Measurements from ENCODE around the gene ANKMY2. TPM values are rescaled to one million over a fixed set of nuclear protein-coding genes. Genes with fewer than 3 reads are reported as not detected.
"Not testable (repeated sequence)": the region's sequence is repeated elsewhere in the genome, so short reads cannot be mapped to it uniquely, and the experiment has no call there.

ANKMY2 gene
- 10 to 100 TPM; 30.3 to 41.5 (median 36.8) TPM for polyA plus RNA-seq (ENCODE audit: insufficient read depth in 1 of 5, insufficient read length in 5 of 5, low replicate concordance in 1 of 5)
- long read RNA-seq, donor 1, transcript ANKMY2-201 (10 exons, 2,555 nt), result major isoform, 11 of 11 reads
- long read RNA-seq, donor 1, partial matches to known transcripts, result 0 of 11 reads
- long read RNA-seq, donor 1, other reads (novel, unspliced or antisense), result 0 of 11 reads
- long read RNA-seq, donor 2, transcript ANKMY2-201 (10 exons, 2,555 nt), result major isoform, 15 of 15 reads
- long read RNA-seq, donor 2, partial matches to known transcripts, result 0 of 15 reads
- long read RNA-seq, donor 2, other reads (novel, unspliced or antisense), result 0 of 15 reads
- long read RNA-seq, donor 3, partial matches to known transcripts, result 0 of 4 reads
- long read RNA-seq, donor 3, other reads (novel, unspliced or antisense), result 0 of 4 reads
- long read RNA-seq, donor 4, transcript ANKMY2-201 (10 exons, 2,555 nt), result major isoform, 9 of 22 reads
- long read RNA-seq, donor 4, partial matches to known transcripts, result 13 of 22 reads
- long read RNA-seq, donor 4, other reads (novel, unspliced or antisense), result 0 of 22 reads
- long read RNA-seq, donor 5, transcript ANKMY2-201 (10 exons, 2,555 nt), result major isoform, 12 of 13 reads
- long read RNA-seq, donor 5, partial matches to known transcripts, result 0 of 13 reads
- long read RNA-seq, donor 5, other reads (novel, unspliced or antisense), result 0 of 13 reads
- long read RNA-seq, donor 6, transcript ANKMY2-201 (10 exons, 2,555 nt), result major isoform, 8 of 8 reads
- long read RNA-seq, donor 6, partial matches to known transcripts, result 0 of 8 reads
- long read RNA-seq, donor 6, other reads (novel, unspliced or antisense), result 0 of 8 reads
- long read RNA-seq, donor 7, partial matches to known transcripts, result 0 of 4 reads
- long read RNA-seq, donor 7, other reads (novel, unspliced or antisense), result 0 of 4 reads
- long read RNA-seq, donor 8, partial matches to known transcripts, result 0 of 2 reads
- long read RNA-seq, donor 8, other reads (novel, unspliced or antisense), result 0 of 2 reads

DNA sequence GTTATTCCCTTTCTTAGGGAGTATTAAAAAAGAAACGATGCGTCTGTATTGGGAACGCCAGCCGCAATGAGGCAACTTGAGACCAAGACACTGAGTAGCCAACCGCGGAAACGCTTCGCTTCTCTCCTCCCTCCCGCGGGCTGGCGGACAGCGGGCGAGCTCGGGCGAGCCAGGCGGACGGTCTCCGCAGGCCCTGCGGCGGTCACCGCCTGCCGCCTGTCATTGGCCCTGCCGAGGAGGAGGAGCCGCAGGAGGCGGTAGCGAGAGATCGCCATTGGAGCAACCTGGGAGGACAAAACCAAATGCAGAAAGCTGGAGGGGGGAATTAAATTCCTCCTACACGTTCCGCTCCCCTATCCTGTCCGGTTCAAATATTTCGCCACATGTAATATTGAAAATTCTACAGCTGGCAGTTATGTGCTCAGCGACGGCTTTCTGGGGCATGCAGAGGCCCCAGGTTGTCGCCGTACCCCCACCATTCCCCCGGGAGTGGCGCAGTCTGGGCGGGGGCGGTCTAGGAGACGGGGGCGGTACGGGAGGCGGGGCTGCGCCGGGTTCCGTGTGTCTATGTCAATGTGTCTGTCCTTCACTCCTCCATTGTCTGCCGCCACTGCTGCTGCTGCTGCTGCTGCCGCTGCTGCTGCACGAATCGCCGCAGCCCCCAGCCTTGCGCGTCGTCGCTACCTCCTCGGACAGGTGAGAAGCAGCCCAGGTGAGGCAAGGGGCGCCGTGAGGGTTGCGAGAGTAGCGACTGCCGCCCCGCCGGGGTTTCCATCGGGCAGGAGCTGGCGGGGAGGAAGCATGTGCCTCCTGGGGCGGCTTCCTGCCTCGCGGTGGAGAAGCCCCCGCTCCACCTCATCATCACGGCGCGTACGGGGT is at the start of gene ANKMY2, which contains the start of gene BZW2:
Gene ANKMY2, minus strand, starts transcription at position 162 of the 879 bp plus-strand sequence. CDS start 181 bp downstream, outside the sequence.
Gene BZW2, plus strand, starts transcription at position 589 of the 879 bp plus-strand sequence. CDS start 19,263 bp downstream, outside the sequence.
- DNase-seq, result peak; percentile 94 to 95

DNA sequence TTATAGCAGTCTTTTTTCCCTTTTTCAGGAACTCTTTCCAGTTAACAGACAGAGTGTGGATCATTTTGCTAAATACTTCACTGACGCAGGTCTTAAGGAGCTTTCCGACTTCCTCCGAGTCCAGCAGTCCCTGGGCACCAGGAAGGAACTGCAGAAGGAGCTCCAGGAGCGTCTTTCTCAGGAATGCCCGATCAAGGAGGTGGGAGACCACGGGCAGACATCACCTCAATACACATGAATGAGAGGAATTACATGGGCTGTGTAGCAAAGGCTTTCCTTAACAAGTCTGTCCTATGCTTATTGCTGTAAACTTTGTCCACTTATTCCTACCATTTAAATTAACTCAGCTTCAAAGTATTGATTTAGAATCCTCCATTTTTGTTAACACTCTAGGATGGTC is 49.3 kb upstream of the ANKMY2 start:
- DNase-seq, result no peak

DNA sequence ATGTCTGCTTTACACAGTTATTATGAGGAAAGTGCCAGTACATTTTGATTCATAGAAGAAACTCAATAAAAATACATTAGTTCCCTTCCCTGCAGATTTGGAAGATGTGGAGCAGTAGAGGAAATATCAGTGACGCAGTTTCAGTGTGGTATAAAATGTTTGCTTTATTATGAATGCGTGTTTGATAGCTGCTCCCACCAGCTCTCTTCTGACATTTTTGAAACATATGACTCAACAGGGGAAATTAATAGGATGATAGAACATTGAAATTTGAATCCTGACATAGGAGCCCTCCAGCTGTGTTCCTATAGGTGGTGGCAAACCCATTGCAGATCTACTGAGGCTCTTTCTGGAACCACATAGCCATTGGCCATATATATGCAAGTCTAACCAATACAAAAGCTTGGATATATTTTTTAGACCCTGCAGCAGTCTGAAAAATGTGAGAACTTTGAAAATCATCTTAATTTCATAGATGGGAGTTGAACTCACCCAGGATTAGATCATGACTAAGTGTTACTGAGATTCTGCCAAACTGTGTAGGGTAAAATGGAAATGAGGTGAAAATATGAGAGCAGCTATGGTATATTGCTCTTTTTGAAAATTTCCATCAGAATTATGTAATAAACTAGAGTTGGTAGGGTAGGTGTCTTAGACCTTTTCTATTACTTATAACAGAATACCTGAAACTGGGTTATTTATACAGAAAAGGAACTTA is 48.2 kb upstream of the ANKMY2 start:
- DNase-seq, result no peak

DNA sequence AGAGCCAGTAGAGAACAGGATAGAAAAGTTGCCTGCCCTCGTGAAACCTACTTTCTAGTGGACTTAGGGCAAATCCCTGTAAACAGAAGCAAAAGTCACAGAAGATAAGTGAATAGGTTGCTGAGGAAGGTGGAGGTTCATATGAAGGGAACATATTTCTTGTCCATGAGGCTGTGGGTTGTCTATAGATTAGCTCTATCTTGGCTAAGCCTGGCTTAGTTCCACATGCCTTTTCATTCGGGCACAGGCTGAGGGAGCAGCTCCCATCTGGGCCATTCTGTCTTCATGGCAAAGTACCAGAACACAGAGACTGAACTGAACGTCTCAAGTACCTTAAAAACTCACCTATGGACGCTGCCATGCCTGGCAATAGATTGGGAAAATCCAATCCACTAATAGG is 45.7 kb upstream of the ANKMY2 start:
- no peak for DNase-seq

DNA sequence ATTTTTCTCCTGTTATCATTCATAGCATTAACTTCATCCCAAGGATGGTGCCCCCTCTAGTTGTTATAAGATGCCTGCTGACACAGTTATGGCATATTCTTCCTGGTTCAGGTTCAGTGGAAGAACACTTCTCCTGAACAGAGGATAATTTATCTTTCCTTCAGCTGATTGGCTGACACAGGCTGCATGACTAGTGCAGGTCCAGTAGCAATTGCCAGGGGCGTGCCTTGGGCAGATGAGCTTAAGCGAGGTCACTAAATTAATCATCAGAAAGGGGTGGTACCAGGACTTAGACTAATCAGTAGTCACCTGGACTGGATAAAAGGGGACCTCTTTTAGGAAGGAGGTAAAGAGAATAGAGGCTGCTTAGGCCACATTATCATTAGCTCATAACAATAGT is 42.7 kb upstream of the ANKMY2 start:
- DNase-seq, result no peak

DNA sequence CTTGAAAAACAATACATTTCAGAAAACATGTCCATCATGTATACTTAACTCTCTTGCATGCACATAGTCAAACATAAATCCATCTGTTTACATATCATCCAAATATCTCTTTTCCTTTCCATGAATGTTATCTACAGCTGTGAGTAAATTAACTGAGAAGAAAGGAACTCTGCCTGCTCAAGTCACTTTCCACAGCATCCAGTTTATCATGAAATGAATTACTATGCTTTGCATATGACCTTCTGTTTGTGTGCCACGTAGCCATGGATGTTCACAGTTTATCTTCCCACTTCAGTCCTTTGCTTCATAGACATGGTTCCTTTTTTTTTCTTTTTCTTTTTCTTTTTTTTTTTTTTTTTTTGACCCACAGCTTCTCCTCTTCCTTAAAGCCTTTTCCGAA is 40.0 kb upstream of the ANKMY2 start:
- peak; percentile 78 to 84 for DNase-seq

DNA sequence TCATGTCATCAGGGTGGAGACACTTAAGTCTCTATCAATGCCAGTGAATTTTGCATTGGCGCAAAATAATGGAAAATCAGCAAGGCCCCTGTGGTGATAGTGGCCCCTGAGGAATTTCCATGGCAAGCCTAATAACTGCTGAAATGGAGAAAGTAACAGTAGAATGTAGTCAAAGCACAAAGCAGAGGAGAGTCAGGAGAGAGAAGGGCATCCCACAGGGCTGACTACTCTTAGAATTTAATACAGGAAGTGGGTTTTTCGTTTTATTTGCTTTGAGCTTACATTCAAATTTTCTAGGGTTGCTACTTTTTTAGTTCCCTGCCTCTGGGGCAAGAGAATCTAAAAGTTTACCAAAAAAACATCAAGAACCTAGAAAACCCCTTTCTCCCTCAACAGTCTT is 39.4 kb upstream of the ANKMY2 start:
- no peak for DNase-seq

DNA sequence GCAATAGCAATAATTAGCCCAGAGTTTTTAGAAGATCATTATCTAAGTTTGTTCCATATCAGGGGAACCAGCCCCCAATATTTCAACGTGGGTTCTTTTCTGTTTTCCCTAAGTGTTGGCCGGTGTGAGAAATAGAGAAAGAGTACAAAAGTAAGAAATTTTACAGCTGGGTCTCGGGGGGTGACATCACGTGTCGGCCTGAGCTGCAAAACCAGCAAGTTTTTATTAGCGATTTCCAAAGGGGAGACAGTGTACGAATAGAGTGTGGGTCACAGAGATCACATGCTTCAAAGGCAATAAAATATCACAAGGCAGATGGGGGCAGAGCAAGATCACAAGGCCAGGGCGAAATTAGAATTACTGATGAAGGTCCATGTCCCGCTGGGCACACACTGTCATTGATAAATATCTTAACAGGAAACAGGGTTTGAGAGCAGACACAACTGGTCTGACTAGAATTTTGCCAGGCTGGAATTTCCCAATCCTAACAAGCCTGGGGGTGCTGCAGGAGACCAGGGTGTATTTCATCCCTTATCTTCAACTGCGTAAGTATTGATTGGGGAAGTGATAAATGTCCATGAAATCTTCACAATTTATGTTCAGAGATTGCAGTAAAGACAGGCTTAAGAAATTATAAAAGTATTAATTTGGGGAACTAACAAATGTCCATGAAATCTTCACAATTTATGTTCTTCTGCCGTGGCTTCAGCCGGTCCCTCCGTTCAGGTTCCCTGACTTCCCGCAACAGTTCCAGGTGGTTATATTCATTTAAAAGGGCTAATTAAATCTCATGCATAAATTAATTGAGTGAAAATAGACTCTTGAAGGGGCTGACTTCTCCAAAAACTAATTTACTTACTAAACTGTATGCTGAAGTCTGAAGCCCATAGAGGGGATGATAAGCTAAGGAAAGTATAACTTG is 33.4 kb upstream of the ANKMY2 start:
- DNase-seq, result not testable (repeated sequence)

DNA sequence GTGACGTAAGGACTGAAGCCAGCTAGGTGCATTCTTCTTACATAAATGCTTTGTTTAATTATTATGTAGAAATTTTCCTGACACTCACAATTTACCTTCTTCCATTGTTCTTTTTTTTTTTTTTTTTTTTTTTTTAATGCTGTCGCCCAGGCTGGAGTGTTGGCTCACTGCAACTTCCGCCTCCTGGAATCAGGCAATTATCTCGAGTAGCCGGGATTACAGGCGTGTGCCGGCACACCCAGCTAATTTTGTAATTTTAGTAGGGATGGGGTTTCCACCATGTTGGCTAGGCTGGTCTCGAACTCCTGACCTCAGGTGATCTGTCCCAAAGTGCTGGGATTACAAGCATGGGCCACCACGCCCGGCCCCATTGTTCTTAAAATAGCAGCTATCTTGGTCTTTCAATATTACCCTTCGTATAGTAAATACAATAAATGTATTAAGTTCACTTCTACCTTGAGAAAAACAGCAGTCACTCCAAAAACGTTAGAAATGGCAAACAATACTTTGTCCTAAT is 32.5 kb upstream of the ANKMY2 start:
- DNase-seq, result no peak

DNA sequence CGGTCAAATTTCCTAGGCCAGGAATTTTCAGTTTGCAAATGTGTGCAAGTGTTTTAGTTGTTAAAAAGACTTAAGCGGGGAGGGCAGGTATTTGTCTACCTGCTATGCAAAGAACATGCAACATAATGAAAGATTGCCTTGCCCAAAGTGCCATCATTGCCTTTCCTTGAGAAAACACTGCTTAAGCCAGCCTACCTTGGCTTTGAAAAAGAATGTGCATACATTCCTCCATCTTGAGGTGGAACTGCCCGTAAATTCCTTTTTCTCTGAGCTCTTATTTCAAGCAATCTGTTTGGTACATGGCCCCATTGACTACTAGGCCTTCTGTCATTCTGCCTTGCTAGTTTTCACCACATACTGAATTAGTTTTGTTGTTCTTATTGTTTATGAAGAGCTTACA is 29.7 kb upstream of the ANKMY2 start:
- no peak for DNase-seq

DNA sequence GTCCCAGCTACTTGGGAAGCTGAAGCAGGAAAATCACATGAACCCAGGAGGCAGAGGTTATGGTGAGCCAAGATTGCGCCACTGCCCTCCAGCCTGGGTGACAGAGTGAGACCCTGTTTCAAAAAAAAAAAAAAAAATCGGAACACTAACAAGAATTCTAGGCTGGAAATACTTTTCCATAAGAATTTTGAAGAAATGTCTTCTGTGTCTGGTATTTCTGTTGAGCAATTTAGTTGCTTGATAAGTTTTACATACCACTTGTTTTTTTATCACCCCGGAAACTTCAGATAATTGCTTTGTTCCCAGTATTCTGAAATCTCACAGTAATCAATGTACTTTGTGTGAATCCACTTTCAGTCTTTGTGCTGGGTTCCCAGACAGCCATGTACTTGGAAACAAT is 26.3 kb upstream of the ANKMY2 start:
- no peak for DNase-seq

DNA sequence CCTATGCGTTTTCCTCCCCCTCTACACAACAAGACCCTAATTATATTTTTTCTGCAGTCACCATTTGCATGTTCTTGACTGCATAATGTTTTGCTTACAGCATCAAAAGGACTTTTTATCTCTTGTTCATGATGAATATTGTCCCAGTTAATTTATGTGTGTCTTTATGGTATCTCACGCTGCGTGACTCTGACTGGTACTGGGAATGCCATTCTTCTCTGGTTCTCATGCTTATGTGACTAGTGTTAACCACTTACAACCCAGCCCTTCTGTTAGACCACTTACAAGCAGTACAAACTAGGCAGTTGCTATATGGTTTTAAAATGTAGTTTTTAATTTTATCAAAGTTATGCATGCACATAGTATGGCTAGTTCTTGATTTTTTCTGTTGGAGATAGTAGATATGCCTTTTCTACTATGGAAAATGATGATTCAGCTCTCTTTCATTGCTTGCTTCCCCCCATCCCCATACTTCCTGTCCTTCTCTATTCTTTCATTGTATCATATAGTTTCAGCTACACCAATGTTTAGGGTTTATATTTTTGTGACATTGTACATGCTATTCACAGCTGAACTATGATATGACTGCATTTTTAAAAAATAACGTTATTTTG is 25.3 kb upstream of the ANKMY2 start:
- DNase-seq, result no peak

DNA sequence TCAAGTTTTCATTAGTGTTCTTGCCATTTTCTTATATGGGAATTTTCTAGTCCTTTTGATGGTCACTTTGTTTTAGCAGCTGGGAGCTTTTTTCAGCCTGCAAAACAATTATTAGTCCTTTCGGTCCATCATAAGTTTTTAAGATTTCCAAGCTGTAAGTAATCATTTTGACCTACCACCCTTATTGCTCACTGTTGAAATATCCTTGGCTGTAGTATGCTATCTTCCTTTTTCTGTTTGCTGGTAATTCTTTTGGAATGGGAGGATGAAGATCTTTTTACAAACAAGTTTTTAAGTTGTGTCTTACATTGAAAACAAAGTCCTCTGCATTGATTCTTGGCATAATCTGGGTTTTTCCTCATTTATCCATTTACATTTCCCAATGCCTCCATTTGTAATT is 24.5 kb upstream of the ANKMY2 start:
- no peak for DNase-seq

DNA sequence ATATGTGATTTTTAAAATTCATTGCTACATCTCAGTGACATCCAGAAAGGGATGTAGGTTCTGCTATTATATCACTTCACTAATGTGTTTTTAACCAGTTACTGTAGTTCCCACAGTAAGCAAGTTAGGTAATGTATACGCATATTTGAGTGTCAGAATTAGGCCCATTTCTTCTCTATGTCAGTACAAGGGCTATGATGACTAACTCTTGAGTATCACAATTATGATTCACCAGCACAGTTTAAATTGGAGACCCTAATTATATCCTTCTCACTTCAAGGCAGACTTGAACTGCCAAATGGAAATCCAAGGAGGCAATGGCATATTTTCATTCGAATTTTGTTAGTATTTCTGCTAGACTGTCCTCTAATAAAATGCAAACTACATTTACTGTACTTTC is 24.0 kb upstream of the ANKMY2 start:
- DNase-seq, result no peak

DNA sequence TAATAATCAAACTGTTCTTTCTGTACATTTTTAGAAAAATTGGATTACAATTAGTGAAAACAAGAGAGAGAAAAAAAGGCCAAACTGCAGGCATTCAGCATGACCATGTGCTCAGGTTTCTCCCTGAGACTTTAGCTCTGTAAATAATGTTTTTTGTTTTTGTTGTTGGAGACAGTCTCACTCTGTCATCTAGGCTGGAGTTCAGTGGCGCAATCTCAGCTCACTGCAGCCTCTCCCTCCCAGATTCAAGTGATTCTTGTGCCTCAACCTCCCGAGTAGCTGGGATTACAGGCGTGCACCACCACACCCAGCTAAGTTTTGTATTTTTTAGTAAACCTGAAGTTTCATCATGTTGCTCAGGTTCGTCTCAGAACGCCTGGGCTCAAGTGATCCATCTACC is 23.4 kb upstream of the ANKMY2 start:
- DNase-seq, result no peak

DNA sequence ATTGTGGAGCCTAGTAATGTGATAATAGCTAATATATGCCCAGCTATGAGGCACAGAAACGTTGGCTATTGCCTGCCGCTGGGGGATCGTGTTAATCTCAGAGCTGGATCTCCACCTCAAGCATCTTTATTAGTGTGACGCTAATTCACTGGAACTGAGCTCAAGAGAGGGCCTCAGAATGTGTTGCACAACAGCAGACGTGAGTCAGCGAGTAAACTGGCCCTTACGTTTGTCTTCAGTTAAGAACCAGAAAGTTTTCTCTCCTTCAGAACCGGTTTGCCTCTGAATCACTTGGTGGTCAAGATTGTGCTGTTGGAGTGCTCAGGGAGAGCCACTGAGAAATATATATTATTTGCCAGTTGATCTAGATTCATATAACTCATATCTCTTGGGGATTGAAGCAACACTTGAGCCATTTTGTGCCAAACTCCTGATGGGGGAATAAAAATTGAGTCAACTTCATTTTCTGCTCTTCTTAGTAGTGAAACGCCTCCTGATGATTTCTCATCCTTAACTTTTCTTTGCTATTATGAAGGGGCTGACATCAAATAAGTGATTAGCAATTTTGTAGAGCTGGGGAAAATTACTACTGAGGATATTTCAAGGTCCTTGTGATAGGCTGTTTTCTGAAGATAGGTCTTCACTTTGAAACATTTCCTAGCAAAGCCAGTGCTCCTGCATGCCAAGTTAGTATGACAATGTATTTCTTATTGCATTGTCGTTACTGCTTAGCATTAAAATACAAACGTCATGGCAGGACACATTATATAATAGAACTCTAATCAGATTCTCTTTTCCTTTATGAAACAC is 22.7 kb upstream of the ANKMY2 start:
- DNase-seq, result peak in 1 of 2 donors; percentile 44

DNA sequence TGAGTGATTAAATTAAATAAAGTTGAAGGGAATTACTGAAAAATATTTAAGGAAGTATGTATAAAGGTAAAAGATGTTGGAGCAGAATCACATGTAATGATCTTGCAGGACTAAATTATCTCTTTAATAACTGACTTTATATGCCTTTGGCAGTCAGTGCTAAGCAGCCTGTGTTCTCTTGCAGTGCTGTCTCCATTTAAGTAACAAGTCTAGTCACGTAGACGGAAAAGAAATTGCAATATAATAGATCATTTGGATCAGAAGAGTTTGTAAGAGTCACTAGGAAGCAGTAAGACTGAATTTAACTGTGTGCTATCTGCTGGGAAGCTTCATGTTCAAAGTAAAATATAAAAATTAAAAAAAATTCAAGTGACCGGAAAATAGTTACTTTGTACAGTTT is 21.8 kb upstream of the ANKMY2 start:
- no peak for DNase-seq

DNA sequence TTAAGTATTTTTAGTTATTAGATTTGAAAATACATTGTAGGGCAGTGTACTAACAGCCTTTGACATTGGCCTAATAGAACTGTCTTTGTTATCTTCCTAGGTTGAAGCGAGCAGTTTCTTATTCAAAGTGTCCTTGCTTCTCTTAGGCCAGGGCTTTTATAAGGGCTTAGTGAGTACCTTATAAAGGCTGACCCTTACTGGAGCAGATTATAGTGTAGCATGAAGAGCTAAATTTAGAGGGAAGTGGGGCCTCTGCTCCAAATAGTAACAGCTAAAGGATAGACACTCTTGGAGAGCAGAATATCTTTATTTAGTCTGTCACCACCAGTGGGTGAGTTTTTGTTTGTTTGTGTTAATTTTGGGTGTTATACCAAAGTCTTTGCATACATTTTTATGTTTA is 16.4 kb upstream of the ANKMY2 start:
- DNase-seq, result no peak
